ENCODE data around the gene DUSP3.

Gene DUSP3

DNA sequence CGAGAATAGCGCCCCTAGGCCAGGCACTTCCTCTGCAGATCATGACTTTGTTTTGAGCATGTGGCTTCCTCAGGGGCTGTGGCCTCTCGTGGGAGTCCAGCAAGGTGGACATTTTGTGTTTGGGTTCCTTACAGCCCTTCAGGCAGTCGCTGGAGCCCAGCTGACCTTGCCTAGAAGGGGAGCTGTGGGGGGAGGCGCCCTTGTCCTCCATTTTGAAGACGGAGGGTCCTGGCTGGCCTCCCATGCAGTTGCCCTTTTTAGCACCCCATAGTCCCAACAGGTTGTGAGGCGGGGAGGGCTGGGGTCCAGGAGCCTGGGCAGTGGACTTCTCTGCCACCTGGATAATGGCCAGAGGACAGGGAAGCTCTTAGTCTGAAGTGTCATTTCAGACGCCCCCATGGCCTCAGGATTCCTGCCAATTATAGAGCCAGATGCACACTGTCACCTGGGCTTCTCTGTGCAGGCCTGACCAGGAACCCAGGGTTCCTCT is 21.6 kb downstream of the DUSP3 start:
- H3K4me3 ChIP-seq (replicated peaks; ENCODE audit: low read depth, low read length), result no peak overlapping the region
- TF ChIP-seq CTCF (IDR thresholded peaks at IDR 0.05; ENCODE audit: low read length, missing control alignments), result no peak
- no peak for DNase-seq (ENCODE audit: low read depth)

DNA sequence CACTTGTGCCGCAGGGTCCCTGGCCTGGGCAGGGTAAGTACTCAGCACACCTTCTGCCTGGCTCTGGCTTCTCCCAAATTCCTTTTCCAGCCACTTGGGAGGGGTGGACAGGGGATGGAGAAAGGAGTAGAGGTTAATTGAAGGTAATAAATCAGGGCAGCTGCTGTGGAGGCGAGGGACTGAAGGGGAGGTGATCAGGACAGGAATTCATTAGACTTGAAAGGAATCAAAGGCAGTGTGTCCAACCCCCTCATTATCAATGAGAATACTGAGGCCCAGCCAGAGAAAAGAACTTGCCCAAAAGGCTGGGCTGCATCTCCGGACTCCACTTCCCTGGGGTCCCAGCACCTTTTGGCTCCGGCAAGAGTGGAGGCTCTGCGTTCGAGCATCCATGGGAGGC is 22.6 kb downstream of the DUSP3 start:
- TF ChIP-seq CTCF (IDR thresholded peaks at IDR 0.05; ENCODE audit: low read length, missing control alignments), result no peak
- no peak overlapping the region for H3K4me3 ChIP-seq (replicated peaks; ENCODE audit: low read depth, low read length)
- DNase-seq (ENCODE audit: low read depth), result no peak

- DNase-seq (ENCODE audit: low read depth), result peak; percentile 32
- no peak overlapping the region for H3K4me3 ChIP-seq (replicated peaks; ENCODE audit: low read depth, low read length)
- no peak for TF ChIP-seq CTCF (IDR thresholded peaks at IDR 0.05; ENCODE audit: low read length, missing control alignments)
These were observed 23.3 kb downstream of the DUSP3 start for GRCh38 chr17:43755389-43755875.

DNA sequence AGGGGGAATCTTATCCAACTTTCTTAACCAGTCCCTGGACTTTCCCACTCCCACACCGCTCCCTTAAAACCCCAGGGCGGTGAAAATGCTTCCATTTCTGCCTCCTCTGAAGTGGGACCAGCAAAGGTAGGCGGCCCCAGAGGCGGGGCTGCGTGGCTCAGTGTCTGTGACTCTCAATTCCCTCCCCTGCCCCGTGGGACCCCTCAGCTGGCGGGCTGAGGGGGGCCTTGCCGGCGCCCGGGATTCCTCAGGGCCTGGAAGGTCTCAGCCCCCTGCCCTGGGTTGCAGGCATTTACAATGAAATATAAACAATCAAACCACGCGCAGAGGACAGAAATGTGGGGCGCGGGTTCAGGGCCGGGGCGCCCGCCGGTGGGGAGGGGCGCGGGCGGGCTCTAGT is 23.8 kb downstream of the DUSP3 start:
- no peak for DNase-seq (ENCODE audit: low read depth)
- no peak for TF ChIP-seq CTCF (IDR thresholded peaks at IDR 0.05; ENCODE audit: low read length, missing control alignments)
- no peak overlapping the region for H3K4me3 ChIP-seq (replicated peaks; ENCODE audit: low read depth, low read length)

GRCh38 chr17:43753493-43754129 is 25.2 kb downstream of the DUSP3 start:
- TF ChIP-seq CTCF (IDR thresholded peaks at IDR 0.05; ENCODE audit: low read length, missing control alignments), result no peak
- no peak for DNase-seq (ENCODE audit: low read depth)
- H3K4me3 ChIP-seq (replicated peaks; ENCODE audit: low read depth, low read length), result no peak overlapping the region

- no peak overlapping the region for H3K4me3 ChIP-seq (replicated peaks; ENCODE audit: low read depth, low read length)
- no peak for TF ChIP-seq CTCF (IDR thresholded peaks at IDR 0.05; ENCODE audit: low read length, missing control alignments)
- DNase-seq (ENCODE audit: low read depth), result no peak
These were observed 28.6 kb downstream of the DUSP3 start for GRCh38 chr17:43750153-43750552.

DNA sequence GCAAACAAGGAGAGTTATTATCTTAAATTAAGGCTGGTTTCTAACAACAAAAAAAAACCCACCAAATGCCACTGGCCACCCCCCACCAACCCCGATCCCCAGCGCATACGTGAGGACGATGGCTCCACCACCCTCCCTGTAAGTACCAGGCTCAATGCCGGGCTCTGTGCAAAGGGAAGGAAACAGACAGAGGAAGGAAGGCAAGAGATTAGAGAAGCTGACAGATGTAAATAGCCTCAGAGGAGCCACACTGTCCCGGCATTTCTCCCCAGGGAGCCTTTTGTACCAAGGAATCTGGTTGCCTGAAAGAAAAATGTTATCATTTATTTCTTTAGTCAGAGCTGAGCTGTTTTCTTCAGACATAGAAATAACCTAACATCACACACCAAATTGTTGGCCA is 33.2 kb downstream of the DUSP3 start:
- no peak for DNase-seq (ENCODE audit: low read depth)
- TF ChIP-seq CTCF (IDR thresholded peaks at IDR 0.05; ENCODE audit: low read length, missing control alignments), result no peak
- H3K4me3 ChIP-seq (replicated peaks; ENCODE audit: low read depth, low read length), result no peak overlapping the region

Data from fibroblast of pulmonary artery (primary cell).